Memory B cell (primary cell): Measurements from ENCODE around the gene NLGN1.

Experiments
- ATAC-seq: fragments of 150-1000 bp; cut with Tn5 transposase; 2 replicates; pipeline ENCODE4 v1.10.0; 2021; ENCODE audit warnings: low read depth, mild to moderate bottlenecking, moderate library complexity
- DNase-seq, 2 donors: peaks; one replicate each; pipeline ENCODE4 v3.0.0; 2022; ENCODE audit warnings: low spot score in 2 of 2
- H3K27ac Mint-ChIP-seq: one replicate; pipeline ENCODE4 v1.8.0; 2022; ENCODE audit warnings: mild to moderate bottlenecking, moderate library complexity, mixed read lengths
- H3K27me3 Mint-ChIP-seq: one replicate; pipeline ENCODE4 v1.8.0; 2022; ENCODE audit warnings: mixed read lengths
- H3K36me3 Mint-ChIP-seq: one replicate; pipeline ENCODE4 v1.8.0; 2022; ENCODE audit warnings: mild to moderate bottlenecking, mixed read lengths
- H3K4me1 Mint-ChIP-seq: one replicate; pipeline ENCODE4 v1.8.0; 2022; ENCODE audit warnings: mixed read lengths
- H3K4me3 Mint-ChIP-seq: one replicate; pipeline ENCODE4 v1.8.0; 2022; ENCODE audit warnings: mild to moderate bottlenecking, moderate library complexity, mixed read lengths
- H3K9me3 Mint-ChIP-seq: one replicate; pipeline ENCODE4 v1.8.0; 2022; ENCODE audit warnings: mixed read lengths

Gene NLGN1

DNA sequence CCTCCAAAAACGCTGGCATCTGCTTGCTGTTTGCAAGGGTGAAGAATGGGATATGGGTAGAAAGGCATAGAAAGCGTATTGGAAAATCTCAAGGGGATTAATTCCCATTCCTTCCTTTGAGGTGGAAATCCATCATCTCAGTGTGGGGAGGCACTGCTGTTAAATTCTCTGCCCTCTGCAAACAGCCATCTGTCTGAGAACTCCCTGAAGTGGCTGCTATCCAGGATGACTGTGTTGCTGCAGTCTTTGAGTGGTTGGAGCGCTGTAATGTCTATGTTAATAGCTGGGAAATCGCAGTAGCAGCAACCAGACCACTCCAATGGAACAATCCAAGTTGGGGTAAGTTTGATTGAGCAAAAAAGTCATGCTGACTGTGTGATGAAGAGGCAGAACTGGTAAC is 625.9 kb downstream of the NLGN1 start:
- DNase-seq (no peak), ATAC-seq (no peak)
- no peaks in the 10 kb centered on the region for H3K4me1 Mint-ChIP-seq
- no peak overlapping the region for H3K27ac Mint-ChIP-seq
- peaks cover 4% of the 10 kb centered on the region for H3K9me3 Mint-ChIP-seq
- no peaks in the 10 kb centered on the region for H3K27me3 Mint-ChIP-seq
- H3K4me3 Mint-ChIP-seq, result no peak overlapping the region
- H3K36me3 Mint-ChIP-seq, result no peaks in the 10 kb centered on the region

DNA sequence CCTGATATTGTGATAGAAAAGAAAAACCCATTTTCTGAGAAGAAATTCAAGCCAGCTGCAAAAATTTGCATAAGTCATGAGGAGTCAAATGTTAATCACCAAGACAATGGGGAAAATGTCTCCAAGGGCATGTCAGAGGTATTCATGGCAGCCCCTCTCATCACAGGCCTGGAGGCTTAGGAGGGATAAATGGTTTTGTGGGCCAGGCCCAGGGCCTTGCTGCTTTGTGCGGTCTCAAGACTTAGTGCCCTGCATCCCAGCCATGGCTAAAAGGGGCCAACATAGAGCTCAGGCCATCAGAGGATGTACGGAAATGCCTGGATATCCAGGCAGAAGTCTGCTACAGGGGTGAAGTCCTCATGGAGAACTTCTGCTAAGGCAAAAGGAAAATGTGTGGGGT is 631.1 kb downstream of the NLGN1 start:
- Mint-ChIP-seq H3K36me3 (no peaks in the 10 kb centered on the region), H3K4me1 (no peaks in the 10 kb centered on the region), H3K27me3 (no peaks in the 10 kb centered on the region), H3K27ac (no peak overlapping the region), H3K4me3 (no peak overlapping the region), H3K9me3 (peaks cover 8% of the 10 kb centered on the region)
- no peak for ATAC-seq
- no peak for DNase-seq

DNA sequence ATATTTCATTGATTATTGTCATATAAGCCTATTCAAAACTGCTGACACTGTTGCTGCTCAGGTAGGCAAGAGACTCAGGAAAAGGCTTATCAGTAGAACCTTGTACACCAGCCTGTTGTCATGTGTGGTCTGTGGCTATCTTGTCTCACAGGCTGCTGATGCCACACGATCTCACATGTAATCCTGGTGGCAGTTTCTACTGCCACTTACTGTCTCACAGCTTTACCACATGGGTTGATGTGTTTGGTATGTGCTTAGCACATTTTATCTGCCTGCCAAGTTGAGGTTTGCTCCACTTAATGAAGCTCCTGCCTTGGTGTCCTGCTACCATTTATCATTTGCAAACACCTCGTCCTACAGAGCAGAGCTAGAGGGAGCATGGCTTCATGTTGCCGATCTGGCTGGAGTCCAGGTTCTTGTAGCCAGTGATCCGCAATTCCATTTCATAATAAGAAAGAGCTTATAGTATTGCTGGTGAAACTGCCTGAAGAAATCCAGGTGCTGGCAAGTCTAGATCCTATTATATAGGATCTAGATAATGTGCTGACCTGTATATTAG is 637.9 kb downstream of the NLGN1 start:
- Mint-ChIP-seq H3K27ac (no peak overlapping the region), H3K4me3 (no peak overlapping the region), H3K9me3 (peaks cover 3% of the 10 kb centered on the region), H3K27me3 (no peaks in the 10 kb centered on the region), H3K36me3 (no peaks in the 10 kb centered on the region), H3K4me1 (no peaks in the 10 kb centered on the region)
- DNase-seq (no peak), ATAC-seq (no peak)

DNA sequence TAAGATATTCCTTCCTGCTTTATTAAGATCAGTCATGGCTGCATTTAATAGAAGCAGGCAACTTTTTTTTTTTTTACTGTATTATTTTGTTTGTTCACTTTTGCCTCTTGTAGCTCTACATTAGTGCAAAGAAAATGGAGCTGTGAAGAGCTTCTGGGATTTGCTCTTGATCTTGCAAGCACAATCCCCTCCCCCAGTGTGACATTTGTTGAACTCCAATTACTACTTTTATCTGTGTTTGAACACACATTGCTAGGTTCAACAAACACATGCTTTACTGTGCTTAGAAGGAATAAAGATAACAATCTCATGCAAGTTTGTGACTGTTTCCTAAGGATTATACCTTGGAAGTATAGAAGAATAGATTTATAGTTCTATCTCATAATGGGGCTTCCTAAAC is 648.8 kb downstream of the NLGN1 start:
- Mint-ChIP-seq H3K4me3 (no peak overlapping the region), H3K4me1 (no peaks in the 10 kb centered on the region), H3K36me3 (no peaks in the 10 kb centered on the region), H3K27me3 (no peaks in the 10 kb centered on the region), H3K27ac (no peak overlapping the region), H3K9me3 (peaks cover 12% of the 10 kb centered on the region)
- no peak for DNase-seq
- ATAC-seq, result no peak

DNA sequence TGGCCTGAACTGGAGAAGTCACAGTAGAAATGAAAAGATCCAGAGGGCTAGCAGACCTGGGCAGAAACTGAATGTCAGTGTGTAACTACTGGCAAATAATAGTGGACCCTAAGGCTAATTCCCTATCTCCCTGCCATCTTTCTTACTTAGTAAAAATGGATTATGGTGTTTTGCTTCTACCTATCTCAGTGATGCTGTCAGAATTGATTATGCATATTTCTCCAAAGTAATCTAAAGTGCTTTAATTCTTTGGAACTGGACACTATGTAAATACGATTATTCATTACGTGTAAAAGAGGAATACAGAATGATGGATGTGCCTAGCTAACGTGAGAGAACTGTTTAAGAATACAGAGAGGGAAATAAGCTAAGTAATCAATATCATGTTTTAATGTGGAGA is 651.9 kb downstream of the NLGN1 start:
- ATAC-seq (no peak), DNase-seq (no peak)
- Mint-ChIP-seq H3K9me3 (peaks cover 8% of the 10 kb centered on the region), H3K4me1 (no peaks in the 10 kb centered on the region), H3K27me3 (no peaks in the 10 kb centered on the region), H3K36me3 (no peaks in the 10 kb centered on the region), H3K4me3 (no peak overlapping the region), H3K27ac (no peak overlapping the region)

DNA sequence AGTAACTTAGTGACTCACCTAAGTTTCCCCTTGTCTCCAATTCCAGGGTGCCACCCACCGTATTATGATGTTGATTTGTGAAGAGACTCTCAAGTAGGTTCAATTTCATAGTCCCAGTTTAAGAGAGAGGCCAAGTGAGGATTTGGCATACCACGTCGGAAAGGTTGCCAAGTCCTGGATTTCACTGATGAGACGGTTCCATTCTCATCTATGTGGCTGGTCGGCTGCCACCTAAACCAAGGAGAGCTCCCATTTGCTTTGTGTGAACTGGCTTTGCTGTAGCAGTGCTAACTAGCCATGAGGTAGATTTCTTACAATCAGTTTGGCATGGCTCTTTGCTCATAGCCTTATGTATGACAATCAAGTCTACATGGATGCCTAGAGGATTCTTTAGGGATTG is 653.6 kb downstream of the NLGN1 start:
- peaks cover 5% of the 10 kb centered on the region for H3K9me3 Mint-ChIP-seq
- H3K36me3 Mint-ChIP-seq, result no peaks in the 10 kb centered on the region
- H3K4me3 Mint-ChIP-seq, result no peak overlapping the region
- H3K27me3 Mint-ChIP-seq, result no peaks in the 10 kb centered on the region
- no peak for ATAC-seq
- H3K4me1 Mint-ChIP-seq, result no peaks in the 10 kb centered on the region
- DNase-seq, result no peak
- no peak overlapping the region for H3K27ac Mint-ChIP-seq

DNA sequence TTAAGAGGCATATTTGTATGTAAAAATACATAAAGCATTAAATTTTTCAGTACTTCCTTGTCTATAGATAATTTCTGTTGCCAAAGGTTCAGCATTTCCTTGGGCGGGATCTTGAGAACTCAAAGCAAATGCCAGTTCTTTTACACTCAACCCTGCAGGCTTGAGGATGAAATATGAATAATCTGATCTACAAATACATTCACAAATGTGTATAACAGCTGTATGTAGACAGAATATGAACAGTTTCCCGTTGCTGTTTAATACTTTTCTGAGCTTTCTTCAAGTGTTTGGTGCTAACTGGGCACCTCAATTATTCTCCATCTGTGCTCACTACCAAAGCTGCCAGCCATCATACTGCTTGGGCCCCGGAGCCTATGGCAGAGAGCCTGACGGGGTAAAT is 661.3 kb downstream of the NLGN1 start:
- no peak overlapping the region for H3K4me3 Mint-ChIP-seq
- no peak for ATAC-seq

DNA sequence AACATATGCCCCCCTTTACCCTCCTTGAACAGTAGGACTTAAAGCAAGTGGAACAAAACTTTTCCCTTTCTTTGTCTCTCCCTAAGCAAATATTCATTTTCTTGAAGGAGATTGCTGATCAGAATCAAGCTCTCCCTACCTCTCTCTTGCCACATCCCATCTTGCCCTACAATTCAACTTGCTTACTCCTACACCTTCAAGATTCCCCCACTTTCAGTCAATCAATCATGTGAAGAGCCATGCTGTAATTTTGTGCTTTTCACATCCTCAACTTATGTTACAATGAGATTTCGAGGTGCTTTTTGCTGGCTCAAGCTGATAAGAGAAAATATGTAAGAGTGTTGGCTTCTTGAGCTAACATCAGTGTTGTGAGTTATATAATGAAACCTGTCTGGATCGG is 662.9 kb downstream of the NLGN1 start:
- DNase-seq, result no peak
- Mint-ChIP-seq H3K27ac (no peak overlapping the region), H3K4me1 (no peaks in the 10 kb centered on the region), H3K4me3 (no peak overlapping the region), H3K27me3 (no peaks in the 10 kb centered on the region), H3K9me3 (peaks cover 4% of the 10 kb centered on the region), H3K36me3 (no peaks in the 10 kb centered on the region)
- no peak for ATAC-seq

More for the DNA sequence above, 661.3 kb downstream of the NLGN1 start:
- no peak for DNase-seq
- Mint-ChIP-seq H3K27me3 (no peaks in the 10 kb centered on the region), H3K27ac (no peak overlapping the region), H3K36me3 (no peaks in the 10 kb centered on the region), H3K9me3 (peaks cover 2% of the 10 kb centered on the region), H3K4me1 (no peaks in the 10 kb centered on the region)

DNA sequence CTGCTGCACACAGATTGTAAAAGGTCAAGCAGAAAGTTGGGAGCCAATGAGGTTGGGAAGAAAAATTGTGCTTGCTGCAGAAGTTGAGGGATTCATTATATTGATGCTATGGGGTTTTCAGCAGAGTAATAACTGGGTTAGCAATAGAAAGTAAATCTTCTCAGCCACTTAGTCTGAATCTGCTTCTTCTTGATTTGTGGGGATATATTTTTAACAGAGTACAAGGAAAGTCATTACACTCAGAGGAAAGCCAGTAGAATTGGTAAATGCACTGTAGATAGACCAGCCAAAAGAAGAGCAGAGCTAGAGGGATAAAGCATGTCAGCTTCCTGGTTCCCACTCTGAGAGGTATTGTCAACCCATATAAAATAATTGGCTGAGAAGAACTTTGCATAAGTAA is 663.6 kb downstream of the NLGN1 start:
- Mint-ChIP-seq H3K27me3 (no peaks in the 10 kb centered on the region), H3K36me3 (no peaks in the 10 kb centered on the region), H3K4me3 (no peak overlapping the region), H3K4me1 (no peaks in the 10 kb centered on the region), H3K27ac (no peak overlapping the region), H3K9me3 (peaks cover 4% of the 10 kb centered on the region)
- DNase-seq, result no peak
- no peak for ATAC-seq

DNA sequence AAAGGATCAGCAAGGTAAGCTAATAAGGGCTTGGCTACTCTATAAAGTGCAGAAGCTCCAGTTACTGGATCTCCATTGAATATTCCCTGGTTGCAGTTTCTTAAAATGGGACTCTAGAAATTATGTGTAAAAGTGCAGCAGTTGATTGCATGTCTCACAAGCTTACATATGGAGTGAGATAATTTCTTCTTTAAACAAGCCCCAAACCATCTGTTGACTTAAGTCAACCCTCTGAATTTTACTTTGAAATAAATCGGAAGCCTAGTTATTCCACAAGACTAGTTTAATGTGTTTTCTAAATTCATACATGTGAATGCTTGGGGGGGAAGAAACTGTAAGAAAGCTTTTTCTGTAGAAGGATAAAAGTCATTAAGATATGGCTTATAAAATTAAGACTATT is 664.2 kb downstream of the NLGN1 start:
- no peak overlapping the region for H3K27ac Mint-ChIP-seq
- peaks cover 4% of the 10 kb centered on the region for H3K9me3 Mint-ChIP-seq
- H3K27me3 Mint-ChIP-seq, result no peaks in the 10 kb centered on the region
- H3K36me3 Mint-ChIP-seq, result no peaks in the 10 kb centered on the region
- DNase-seq (no peak), ATAC-seq (no peak)
- H3K4me1 Mint-ChIP-seq, result no peaks in the 10 kb centered on the region
- H3K4me3 Mint-ChIP-seq, result no peak overlapping the region

DNA sequence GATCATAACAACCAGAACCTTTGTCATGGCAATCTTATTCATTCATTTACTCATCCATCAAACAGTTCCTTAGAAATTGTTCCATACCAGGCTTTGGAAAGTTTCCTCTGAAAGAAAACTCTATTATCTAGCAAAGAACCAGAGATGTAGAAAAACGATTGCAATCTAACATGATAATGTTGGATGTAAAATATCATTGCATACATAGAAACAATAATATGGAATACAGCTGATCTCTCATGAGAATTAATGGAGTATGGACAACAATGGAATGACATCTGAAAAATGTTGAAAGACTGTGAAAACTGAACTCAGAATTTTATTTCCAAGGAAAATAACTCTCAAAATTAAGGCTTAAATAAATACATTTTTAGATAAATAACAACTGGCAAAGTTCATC is 665.4 kb downstream of the NLGN1 start:
- Mint-ChIP-seq H3K4me3 (no peak overlapping the region), H3K27me3 (no peaks in the 10 kb centered on the region), H3K9me3 (peaks cover 4% of the 10 kb centered on the region), H3K27ac (no peak overlapping the region), H3K4me1 (no peaks in the 10 kb centered on the region), H3K36me3 (no peaks in the 10 kb centered on the region)
- DNase-seq (no peak), ATAC-seq (no peak)

DNA sequence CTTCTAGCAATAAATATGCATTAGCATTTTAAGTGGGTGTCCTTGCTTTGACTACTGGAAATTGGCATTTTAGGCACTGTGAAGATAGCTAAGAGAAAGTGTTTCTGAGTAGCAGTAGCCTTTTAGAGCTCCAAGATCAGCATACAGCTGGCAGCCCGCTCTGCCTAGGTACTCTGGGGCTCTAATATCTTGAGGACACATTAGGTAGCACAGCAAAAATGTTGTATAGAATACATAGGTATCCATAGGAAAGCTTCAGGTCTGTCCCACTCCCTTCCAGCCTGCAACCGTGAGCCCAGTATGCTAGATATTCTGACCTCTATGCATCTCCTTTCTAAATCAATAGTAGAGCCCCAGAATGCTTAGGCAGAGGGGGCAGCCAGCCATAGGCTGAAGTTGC is 670.5 kb downstream of the NLGN1 start:
- Mint-ChIP-seq H3K4me3 (no peak overlapping the region), H3K27ac (no peak overlapping the region), H3K9me3 (peaks cover 9% of the 10 kb centered on the region), H3K36me3 (no peaks in the 10 kb centered on the region), H3K4me1 (no peaks in the 10 kb centered on the region), H3K27me3 (no peaks in the 10 kb centered on the region)
- no peak for ATAC-seq
- DNase-seq, result no peak

DNA sequence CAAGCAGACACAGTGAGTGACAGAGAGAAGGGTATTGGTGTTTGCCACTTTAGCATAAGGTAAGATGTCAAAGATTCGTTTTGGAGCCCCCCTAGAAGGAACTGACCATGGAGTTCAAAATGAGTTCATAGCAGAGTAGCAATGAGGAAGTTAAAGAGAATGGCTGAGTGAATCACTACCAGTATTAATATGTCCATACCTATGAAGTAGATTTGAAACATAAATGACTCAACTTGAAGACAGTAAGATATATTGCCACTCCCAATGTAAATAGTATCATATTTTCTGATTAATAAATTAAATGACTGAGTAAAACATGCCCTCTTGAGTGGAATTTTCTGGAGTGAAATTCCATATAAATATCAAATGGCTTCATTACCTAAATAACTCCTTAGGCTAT is 675.1 kb downstream of the NLGN1 start:
- no peak for ATAC-seq
- no peak overlapping the region for H3K4me3 Mint-ChIP-seq
- no peak overlapping the region for H3K27ac Mint-ChIP-seq
- H3K9me3 Mint-ChIP-seq, result peaks cover 4% of the 10 kb centered on the region
- H3K27me3 Mint-ChIP-seq, result no peaks in the 10 kb centered on the region
- no peak for DNase-seq
- H3K36me3 Mint-ChIP-seq, result no peaks in the 10 kb centered on the region
- no peaks in the 10 kb centered on the region for H3K4me1 Mint-ChIP-seq

DNA sequence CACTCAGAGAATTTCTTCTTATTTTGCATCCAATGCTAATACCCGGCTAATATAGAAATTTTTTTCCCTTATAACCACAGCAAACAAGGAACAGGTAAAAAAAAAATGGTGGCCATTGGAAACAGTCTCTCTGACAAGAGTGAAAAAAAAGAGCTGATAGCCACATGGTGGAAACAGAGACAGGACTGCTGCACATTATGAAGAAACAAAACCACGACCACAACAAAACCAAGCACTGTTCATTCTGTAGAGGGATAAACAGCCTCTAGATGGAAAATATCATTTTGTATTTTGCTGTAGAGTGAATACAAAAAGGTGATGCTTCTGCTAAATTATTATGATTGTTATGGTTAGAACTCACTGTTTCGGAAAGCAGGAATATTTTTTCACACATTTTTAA is 686.2 kb downstream of the NLGN1 start:
- ATAC-seq (no peak), DNase-seq (no peak)
- Mint-ChIP-seq H3K4me1 (no peaks in the 10 kb centered on the region), H3K36me3 (no peaks in the 10 kb centered on the region), H3K27ac (no peak overlapping the region), H3K27me3 (no peaks in the 10 kb centered on the region), H3K9me3 (peaks cover 3% of the 10 kb centered on the region), H3K4me3 (no peak overlapping the region)

DNA sequence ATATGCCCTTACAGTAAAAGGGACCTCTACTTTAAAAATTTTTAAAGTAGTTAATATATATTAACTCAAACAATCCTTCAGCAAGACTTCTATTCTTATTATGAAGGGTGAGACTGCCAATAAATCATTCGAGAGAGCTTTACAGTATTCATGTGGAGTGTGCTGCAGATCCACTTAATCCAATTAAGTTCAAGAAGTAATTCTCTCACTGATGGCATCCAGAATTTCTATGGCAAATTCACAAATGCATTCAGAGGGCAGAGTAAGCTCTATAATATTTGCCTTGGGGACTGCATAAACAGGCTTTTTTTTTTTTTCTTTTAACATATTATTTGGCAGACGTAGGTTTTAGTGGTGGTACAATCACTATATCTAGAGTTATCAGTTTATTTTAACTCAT is 692.0 kb downstream of the NLGN1 start:
- Mint-ChIP-seq H3K27ac (no peak overlapping the region), H3K9me3 (peaks cover 4% of the 10 kb centered on the region), H3K27me3 (no peaks in the 10 kb centered on the region), H3K36me3 (no peaks in the 10 kb centered on the region), H3K4me3 (no peak overlapping the region), H3K4me1 (no peaks in the 10 kb centered on the region)
- ATAC-seq, result no peak
- no peak for DNase-seq
